KOPT-K1 (cell line): Measurements from ENCODE around the gene ASIC3.

Source experiments
- H3K27ac ChIP-seq: fragments of 200-600 bp; sonication (generic); 2 replicates; pipeline ENCODE4 v1.5.1; 2016; ENCODE audit warnings: antibody characterized with exemption, mild to moderate bottlenecking, low read depth, low read length; ENCODE audit not compliant: poor library complexity, severe bottlenecking
- H3K36me3 ChIP-seq: fragments of 200-600 bp; sonication (generic); 2 replicates; pipeline ENCODE4 v1.5.1; 2017; ENCODE audit warnings: antibody characterized with exemption, mild to moderate bottlenecking, low read length, moderate library complexity; ENCODE audit not compliant: insufficient read depth
- H3K9me3 ChIP-seq: fragments of 200-600 bp; sonication (generic); 2 replicates; pipeline ENCODE4 v1.5.1; 2017; ENCODE audit warnings: antibody characterized with exemption, low read length, mild to moderate bottlenecking; ENCODE audit not compliant: insufficient read depth, poor library complexity, severe bottlenecking

Gene ASIC3

DNA sequence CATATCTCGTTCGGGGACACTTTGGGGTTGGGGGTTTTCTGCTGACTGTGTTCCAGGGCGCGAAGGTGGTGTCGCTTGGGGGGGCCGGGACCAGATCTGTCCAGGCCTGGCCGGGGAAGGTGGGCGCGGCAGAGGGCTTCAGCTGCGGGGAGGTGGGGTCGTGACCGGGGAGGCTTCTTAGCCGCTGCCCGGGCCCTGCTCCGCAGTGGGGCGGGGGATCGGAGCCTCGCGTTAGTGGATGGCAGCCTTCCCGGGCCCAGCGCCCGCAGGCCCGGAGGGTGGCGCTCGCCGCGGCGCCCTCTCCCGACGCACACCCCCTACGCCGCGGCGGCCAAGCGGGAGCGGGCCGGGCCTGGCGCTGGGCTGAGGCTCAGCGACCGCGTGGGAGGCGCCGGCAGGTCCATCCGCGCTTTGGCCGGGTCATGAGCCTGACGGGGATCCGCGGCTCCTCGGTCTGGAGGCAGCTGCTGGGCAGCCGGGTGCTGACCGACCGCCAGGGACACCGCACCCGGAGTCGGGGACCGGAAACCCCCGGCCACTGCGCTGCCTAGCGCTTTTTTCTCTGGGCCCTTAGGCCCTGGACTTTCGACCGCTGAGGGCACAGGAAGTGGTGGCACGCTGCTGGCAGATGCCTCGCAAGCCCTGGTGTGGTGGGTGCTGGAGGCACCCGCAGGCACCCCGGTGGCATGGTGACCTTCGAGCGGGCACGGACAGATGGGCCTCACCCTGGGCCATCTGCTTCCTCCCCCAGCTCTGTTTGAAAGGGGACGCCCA, 39.1 kb downstream of the ASIC3 start:
- no peaks in the 10 kb centered on the region for H3K9me3 ChIP-seq
- H3K36me3 ChIP-seq = no peaks in the 10 kb centered on the region
- H3K27ac ChIP-seq = no peak overlapping the region

DNA sequence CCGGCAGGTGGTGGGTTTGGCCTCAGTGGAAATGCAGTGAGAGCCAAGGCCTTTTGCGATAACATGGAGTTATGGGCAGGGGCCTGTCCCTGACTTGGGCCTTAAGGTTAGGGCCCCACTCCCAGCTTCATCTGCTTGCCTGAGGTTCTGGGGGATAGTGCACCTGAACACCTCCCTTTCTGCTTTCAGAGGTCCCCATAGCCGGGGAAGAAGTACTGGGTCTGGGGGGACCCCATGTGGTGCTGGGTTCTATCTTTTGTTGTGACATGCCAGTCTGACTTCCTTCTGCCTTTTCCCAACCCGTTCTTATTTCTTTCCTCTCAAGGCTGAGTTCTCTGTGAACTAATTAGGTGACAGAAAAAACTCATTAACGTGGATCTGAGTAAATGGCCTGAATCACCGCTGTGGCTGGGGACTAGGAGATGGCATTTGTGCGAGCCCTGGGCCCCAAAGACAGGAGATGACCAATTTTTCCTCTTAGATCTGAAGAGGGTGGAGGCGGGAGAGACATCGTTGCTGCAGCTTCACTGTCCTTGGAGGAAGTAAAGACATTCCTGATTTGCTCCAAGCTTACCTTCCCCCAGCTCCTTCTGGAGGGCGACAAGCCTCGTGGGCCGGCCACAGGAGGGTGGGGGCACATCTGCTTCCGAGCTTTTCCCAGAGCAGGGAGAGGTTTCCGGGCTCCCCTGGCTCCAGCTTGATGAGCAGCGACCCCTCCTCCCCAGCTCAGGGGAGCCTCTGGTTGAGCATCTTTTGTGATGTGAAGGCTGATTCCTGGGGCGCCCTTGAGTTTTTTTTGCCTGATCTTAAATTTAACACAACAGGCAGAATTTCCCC, 39.9 kb downstream of the ASIC3 start:
- no peaks in the 10 kb centered on the region for H3K9me3 ChIP-seq
- H3K27ac ChIP-seq = no peak overlapping the region
- H3K36me3 ChIP-seq = no peaks in the 10 kb centered on the region

DNA sequence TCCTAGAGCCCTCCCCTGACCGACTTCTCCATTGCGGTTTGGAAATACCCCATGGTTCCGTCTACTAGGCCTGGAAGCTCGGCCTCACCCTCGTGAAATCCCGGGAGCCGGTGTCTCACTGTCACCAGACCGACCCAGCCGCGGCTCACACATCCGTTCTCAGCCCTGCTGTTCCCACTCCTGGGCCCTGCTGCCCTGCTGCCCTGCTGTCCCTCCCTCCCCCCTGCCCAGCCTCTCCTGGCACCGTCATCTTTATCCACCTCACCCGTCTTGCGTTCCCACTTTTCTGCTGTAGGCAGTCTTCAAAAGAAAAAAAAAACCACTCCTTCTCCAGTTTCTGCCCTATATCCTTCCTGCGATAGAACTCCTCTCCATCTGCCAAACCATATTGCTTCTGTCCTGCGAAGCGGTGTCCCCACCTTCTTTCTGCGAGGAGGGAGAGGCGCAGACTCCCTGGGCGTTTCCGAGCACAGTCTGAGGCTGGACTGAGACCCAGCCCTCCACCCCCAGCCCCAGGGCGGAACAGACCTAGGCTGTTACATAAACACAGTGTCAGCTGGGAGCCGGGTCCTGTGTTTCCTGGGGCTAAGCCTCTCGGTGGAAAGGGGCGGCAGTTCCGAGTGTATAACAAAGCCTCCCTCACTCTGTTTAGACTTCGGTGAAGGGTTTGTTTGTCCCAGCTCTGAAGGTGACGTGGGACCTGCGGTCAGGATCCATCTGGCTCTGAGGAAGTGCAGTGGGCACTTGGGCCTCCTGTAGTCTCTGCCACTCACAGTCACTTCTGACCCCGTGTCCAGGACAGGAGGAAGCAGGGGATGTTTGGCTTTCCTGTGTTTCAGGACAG, 40.7 kb downstream of the ASIC3 start:
- Histone ChIP-seq H3K36me3 (no peaks in the 10 kb centered on the region), H3K9me3 (no peaks in the 10 kb centered on the region), H3K27ac (no peak overlapping the region)

DNA sequence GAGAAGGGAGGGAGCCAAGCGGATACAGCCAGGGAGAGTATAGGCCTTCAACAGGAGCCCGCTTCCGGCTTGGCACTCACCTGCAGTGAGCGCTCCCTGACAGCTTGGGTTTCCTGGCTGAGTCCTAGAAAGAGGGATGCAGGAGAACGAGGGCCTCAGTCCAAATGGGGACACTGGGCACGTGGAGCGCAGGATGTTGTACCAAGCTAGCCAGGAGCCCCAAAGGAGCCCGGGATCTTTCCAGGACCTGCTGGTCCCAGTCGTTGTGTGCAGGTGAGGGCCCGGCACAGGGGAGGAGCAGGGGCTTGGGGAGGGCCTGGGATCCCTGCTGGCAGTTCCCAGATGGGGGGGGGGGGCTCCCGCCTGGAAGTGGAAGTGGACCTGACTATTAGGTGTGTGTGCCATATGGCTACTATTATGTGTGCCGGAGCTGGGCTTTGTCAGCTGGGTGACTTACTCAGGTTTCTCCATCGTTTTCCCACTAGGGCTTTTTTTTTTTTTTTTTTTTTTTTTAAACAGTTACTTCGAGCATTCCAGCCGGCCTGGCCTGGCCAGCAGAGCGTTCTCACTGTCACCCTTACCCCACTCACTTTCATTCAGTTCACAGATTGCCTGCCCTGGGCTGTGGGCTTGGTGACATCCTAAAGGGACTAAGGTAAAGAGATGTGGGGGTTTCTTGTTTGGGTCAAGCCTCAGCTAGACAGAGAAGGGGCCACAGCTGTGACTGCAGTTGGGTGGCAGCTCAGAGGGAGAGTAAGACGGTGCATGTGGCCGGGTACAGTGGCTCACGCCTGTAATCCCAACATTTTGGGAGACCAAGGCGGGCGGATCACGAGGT, 41.8 kb downstream of the ASIC3 start:
- Histone ChIP-seq H3K36me3 (no peaks in the 10 kb centered on the region), H3K9me3 (no peaks in the 10 kb centered on the region), H3K27ac (no peak overlapping the region)

DNA sequence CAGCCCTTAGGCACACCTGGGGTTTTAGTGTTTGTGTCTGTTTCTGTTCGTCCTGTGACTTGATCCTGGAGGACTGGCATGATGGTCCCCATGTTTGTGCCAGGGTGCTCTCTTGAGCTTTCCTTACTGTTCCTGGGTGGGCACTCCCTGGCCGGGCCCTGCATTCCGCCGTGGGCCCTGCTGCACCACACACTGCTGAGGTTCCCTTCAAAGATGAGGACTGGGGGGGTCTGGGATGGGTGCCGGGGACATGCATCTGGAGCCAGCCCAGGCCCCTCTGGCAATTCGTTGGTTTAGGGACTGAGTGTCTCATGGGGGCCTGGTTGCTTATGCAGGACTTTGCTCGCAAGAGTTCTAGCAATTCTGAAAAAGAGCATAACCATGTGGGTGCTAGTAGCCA, 42.7 kb downstream of the ASIC3 start:
- no peaks in the 10 kb centered on the region for H3K36me3 ChIP-seq
- no peaks in the 10 kb centered on the region for H3K9me3 ChIP-seq
- no peak overlapping the region for H3K27ac ChIP-seq

DNA sequence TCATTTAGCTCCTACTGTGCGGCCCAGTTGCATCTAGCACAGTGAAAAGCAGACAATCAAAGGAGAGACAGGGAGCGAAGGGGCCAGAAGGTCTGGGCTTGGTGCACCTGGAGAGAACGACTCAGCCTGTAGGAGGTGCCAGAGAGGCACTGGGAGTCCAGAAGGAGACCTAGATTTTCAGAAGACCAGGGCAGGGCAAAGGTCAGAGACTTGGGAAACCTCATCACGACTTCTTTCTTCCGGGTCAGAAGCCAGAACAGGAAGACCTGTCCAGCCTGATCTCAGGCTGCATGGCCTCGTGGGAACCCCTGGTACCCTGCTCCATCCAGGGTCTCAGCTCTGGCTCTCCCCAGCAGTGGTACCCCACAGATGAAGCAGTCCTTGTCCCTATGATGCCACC, 43.1 kb downstream of the ASIC3 start:
- H3K36me3 ChIP-seq = no peaks in the 10 kb centered on the region
- no peak overlapping the region for H3K27ac ChIP-seq

DNA sequence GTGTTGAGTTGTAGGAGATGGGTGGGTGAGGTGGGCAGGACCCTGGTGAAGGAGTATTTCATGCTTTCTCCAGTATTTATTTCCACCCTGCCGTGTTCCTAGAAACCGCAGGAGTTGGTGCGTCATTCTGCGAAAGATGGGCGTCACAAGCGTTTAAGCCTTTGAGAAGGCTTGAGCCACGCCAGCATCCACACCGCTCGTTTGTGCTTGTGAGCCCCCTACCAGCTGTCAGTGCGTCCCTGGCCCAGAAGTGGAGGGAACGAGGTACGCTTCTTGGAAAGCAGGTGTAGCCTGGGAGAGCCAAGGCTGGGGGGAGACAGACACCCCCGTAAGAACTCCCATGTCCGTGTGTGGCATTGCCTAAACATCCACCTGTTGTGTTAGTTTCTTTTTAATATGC, 43.7 kb downstream of the ASIC3 start:
- H3K9me3 ChIP-seq = no peaks in the 10 kb centered on the region
- no peaks in the 10 kb centered on the region for H3K36me3 ChIP-seq
- H3K27ac ChIP-seq = no peak overlapping the region

More for the DNA sequence above, 43.1 kb downstream of the ASIC3 start:
- H3K9me3 ChIP-seq = no peaks in the 10 kb centered on the region

DNA sequence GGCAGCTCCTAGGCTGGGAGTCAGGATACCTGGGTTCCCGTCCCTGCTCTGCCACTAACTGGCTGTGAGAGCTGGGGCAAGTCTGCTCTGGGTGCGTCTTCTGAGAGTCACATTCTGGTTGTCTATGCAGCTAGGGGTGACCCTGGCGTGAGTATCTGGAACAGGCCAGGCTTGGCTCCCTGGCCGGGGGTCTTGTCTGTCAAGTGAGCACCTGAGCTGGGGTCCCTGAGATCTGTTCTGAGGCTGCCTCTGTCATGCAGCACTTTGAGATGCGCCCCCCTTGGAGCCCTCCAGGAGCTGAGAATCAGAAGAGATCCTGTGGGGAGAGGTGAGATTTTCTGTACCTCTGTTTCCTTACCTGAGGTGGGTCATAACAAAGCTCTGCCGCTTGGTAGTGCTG, 45.4 kb downstream of the ASIC3 start:
- H3K27ac ChIP-seq = no peak overlapping the region
- H3K9me3 ChIP-seq = no peaks in the 10 kb centered on the region
- no peaks in the 10 kb centered on the region for H3K36me3 ChIP-seq

DNA sequence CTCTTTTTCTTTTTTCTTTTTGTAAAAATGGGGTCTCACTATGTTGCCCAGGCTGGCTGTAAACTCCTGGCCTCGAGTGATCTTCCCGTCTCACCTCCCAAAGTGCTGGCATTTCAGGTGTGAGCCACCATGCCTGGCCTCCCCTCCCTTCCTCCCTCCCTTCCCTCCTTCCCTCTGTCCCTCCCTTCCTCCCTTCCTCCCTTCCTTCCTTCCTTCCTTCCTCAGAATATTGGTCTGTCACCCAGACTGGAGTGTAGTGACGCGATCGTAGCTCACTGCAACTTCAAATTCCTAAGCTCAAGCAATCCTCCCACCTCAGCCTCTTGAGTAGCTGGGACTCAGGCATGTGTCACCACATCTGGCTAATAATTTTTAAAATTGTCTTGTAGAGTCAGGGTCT, 46.3 kb downstream of the ASIC3 start:
- Histone ChIP-seq H3K36me3 (no peaks in the 10 kb centered on the region), H3K9me3 (no peaks in the 10 kb centered on the region), H3K27ac (no peak overlapping the region)

DNA sequence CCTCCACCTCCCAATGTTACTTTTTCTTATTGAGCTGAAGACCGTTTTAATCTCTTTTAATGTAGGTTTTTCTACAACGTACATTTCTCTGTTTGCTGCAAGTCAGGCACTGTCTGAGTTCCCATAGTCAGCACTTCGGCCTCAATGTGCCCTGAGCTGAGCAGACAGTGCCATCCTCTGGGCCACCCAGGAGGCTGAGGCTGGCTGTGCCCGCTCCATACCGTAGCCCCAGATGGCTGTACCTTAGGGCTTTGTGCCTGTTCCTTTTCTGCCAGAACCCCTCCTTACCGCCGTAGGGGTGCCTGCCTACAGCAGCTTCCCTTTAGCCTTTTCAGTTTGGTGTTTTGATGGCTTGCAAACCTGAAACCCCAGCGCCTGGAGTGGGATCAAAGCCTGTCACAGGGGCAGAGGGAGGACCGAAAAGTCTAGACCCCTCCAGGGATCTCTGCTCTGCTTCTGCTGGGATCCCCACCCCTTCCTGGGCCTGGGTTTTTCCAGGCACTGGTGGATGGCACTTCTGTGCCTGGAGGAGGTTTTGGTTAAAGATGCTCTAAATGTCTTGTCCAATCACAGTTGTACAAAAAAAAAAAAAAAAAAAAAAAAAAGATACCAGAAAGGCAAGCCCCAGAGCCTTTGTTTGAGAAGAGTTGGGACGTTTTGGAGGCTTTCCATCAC, 46.9 kb downstream of the ASIC3 start:
- H3K9me3 ChIP-seq = no peaks in the 10 kb centered on the region
- H3K36me3 ChIP-seq = no peaks in the 10 kb centered on the region
- H3K27ac ChIP-seq = no peak overlapping the region

DNA sequence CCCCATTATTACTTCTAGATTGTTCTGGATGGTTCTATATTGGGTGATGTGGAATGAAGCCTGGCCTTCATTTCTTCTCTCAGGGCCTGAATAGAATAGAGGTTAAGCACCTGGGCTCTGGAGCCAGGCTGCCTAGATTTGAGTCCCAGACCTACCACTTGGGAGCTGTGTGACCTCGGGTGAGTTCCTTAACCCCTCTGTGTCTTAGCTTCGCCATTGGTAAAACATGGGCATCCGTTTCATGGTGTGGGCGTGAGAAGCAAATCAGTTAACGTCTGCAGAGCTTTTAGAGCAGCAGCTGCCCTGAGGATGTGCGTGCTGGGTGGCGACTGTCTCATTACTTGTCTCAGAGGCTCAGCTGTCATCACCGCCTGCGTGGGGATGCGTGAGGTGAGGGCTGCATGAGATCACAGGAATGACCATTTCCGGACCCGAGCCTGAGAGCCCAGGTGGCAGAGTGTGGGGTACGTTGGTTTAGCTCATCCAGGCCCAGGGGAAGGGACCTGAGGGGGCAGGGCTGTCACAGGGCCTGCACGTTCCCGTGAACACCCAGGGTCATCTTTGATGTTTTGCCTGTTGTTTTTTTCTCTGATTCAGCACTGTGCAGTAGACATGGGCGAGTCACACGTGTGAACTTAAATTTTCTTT, 47.6 kb downstream of the ASIC3 start:
- Histone ChIP-seq H3K36me3 (no peaks in the 10 kb centered on the region), H3K27ac (no peak overlapping the region), H3K9me3 (no peaks in the 10 kb centered on the region)

DNA sequence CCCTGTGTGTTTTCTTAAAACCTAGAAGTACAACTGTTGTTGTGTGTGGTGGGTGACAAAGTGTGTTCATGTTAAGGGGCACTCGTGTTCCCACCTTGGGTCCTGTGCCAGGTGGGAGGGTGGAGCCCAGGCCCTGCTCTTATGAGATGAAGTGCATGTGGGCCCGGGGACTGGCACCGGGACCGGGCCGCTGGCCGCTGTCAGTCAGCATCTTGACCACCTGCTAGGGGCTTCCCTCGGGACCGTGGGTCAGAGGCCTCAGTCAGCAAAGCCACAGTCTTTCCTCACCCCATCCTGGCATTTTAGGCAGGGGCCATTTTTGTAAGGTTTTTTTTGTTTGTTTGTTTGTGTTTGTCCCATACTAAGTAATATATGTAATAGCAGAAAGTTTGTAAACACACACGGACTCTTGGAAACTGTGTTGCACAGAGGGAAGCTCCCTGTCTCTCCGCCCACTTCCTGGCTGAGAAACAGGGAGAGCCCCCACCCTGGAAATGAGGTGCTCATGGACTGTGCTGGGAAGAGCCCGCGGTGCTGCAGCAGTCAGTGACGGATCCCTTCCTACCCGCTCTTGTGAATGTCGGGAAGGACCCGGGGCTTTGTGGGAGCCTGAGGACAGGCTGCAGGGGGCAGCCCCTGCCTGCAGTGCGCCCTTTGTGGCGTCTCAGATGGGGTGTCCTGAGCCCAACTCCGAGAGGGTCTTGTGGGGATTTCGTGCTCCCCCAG, 51.3 kb downstream of the ASIC3 start:
- Histone ChIP-seq H3K27ac (no peak overlapping the region), H3K36me3 (no peaks in the 10 kb centered on the region), H3K9me3 (no peaks in the 10 kb centered on the region)

DNA sequence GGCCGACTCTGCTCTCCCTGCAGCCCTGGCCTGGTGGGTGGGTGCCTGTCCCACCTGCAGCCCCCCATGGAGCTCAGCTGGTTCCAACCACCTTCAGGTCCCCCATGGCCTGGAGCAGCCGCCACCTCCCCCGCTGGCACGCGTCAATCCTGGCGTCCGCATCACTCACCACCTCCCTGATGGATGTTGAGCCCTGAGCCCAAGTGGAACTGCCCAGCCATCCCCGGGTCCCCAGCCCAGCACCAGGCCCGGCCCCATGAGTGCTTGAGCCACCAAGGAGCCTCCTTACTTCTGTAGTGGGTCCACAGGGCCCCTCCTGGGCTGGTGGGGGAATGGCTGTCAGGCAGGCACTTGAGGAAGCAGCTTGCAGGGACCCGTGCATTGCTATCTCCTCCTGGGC, 52.6 kb downstream of the ASIC3 start:
- H3K27ac ChIP-seq = no peak overlapping the region
- H3K36me3 ChIP-seq = no peaks in the 10 kb centered on the region
- no peaks in the 10 kb centered on the region for H3K9me3 ChIP-seq
